ENCODE data around the gene SAP25.
"Not testable (repeated sequence)": the region's sequence is repeated elsewhere in the genome, so short reads cannot be mapped to it uniquely, and the experiment has no call there.

Gene SAP25

DNA sequence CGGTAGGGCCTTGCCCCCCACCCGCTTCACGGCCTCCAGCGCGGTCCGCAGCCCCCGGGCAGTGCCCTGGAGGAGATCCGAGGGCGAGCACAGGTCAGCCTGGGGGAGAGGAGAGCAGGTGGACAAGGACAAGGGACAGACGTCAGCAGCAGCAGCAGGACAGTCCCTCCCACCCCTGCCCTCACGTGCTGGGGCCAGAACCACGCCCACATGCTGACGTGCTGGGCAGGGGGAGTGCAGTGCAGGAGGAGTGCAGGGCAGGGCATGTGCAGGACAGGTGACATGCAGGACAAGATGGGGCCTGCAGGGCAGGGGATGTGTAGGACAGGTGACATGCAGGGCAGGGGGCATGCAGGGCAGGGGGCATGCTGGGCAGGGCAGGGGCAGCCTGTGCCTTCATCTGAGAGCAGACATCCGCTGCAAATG, 1.5 kb upstream of the SAP25 start:
- DNase-seq = no peak

DNA sequence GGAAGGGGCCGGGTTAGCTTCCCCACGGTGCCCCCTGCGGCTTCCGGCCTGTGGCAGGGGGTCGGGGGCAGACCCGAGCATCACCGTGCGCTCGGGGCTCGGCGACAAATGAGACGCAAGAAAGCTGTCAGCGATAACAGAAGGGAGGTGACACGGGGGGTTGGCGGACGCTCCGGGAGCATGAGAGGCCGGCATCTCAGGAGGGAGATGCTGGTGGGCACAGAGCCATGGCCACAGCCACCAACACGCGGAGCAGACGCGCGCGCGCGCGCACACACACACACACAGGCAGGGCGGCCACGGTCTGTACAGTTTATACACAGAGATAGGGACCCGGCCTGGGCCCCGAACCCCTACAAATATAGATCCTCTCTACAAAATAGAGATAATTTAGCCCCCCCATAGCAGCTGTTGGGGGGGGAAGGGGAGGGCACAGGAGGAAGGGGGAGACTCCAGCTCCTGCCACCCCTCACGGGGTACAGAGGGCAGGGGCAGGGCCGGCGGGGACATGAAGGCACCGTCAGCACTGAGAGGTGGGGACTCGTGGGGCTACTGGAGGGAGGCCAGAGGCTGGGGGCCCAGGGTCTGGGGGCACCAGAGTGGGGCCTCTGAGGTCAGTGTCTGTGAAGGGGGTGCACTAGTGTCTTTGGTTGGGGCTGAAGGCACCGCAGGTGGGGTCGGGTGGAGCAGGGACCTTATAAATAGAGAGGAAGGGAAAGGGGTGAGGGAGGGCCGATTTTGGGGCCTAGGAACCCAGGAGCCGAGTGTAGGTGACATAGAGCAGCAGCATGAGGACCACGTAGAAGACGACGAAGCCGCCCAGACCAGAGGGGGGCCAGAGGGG, 884 bp upstream of the SAP25 start:
- no peak for DNase-seq

DNA sequence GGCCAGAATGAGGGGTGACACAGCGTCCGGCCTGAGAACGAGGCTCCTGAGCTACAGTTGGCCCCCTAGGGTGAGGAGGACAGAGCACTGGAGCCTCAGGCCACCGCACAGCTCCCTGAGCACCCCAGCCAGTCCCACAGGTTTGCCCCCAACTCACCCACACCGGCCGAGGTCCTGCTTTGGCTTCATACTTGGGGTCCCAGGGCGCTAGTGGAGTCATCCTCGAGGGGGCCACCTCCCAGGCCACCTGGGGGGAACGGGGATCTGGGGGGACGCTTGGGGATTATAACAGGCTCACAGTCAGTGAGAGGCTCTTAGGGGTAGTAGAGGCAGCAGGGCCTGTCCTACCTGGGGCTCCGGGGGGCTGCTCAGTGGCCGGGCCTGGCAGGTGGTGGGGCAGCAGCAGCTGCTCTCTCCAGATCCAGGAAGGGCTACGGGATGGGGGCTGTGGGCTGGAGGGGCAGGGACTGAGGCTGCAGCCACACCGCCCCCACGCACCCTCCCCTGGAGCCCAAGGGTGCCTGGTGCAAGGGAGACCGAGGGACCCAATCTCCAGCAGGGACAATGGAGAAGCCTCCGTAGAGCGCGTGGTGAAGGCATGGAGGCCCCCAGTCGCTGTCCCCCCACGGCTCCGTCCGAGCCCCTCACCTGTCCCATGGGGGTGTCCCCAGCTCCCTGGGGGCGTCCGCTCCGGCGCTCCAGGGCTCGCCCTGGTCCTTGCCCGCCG, 588 bp downstream of the SAP25 start:
- DNase-seq = no peak

DNA sequence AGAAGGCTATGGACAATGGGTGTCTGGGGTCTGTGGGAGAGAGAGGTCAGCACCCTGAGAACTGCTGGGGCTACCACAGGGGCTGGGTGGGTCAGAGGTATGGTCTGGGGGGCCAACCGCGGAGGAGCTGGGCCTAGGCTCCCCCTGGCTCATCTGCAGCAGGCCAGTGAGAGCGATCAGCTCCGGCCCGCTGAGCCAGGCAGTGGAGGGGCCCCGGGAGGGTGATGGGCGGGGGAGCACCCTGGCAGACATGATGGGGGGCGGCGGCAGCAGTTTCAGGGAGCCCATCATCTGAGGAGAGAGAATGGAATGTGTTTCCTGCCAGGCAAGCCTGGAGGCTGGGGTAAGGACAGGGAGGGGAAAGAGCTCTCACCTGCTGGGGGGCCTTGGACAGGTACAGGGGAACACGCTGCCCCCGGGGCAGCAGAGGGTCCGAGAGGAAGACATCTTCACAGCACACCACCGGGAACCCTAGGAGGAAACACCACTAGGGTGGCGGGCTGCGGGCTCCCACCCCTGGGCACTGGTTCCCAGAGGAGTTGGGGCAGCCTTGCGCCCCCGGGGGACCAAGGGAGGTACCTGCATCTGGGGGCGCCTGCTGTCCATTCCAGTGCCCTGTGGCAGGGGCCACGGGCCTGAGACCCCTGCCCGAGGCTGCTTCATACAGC, 1.3 kb downstream of the SAP25 start:
- DNase-seq = no peak

DNA sequence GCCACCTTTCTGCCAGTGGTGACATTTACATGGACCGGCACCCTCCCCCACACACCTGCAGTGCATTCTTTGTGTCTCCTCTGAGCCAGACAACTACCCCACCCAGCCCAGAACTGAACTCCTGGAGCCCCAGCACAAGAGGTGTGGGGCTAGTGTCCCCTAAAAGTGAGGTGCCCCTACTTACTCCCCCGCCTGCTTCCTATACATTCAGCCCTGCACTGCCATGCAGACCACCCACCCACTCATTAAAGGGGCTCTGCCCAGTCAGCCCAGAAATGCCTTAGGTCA, 1.9 kb downstream of the SAP25 start:
- no peak for DNase-seq

DNA sequence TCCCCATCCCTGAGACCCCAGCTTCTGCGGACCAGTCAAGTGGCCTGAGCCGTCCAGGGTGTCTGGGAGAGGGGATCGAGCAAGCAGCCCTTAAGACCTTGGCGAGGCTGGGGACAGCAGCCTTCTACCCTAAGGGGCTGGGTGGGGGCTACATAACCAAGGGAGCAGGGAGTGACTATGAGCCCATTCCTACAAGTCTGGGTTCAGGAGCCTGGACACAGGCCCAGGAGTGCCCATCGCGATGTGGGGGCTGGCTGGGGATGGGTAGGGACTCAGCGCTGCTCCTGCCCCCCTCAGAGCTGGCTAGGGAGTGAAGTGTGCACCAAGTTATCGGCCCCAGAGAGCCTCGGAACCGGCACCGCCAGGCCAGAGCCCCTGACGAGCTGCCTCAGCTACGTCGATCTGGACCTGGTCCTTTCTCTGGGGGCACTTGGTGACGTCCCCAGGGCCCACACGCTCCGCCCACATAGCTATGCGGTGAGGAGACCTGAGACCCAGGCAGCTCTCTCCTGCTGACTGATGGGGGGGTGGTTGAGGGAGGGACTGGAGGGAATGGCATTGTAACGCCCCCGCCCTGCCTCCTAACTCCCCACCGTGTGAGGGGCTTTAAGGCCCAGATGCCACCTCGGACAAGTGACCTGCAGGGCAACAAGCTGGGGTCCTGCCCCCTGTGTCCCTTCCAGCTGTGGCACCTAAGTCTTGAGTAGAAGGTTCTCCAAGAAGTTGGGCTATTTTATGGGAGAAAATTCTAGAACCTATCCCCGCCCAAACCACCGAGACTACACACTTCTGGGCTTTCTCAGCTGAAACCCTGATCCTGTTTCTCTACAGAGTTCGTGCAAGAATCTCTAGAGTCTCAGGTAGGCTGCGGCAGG, 2.5 kb downstream of the SAP25 start:
- DNase-seq = no peak

DNA sequence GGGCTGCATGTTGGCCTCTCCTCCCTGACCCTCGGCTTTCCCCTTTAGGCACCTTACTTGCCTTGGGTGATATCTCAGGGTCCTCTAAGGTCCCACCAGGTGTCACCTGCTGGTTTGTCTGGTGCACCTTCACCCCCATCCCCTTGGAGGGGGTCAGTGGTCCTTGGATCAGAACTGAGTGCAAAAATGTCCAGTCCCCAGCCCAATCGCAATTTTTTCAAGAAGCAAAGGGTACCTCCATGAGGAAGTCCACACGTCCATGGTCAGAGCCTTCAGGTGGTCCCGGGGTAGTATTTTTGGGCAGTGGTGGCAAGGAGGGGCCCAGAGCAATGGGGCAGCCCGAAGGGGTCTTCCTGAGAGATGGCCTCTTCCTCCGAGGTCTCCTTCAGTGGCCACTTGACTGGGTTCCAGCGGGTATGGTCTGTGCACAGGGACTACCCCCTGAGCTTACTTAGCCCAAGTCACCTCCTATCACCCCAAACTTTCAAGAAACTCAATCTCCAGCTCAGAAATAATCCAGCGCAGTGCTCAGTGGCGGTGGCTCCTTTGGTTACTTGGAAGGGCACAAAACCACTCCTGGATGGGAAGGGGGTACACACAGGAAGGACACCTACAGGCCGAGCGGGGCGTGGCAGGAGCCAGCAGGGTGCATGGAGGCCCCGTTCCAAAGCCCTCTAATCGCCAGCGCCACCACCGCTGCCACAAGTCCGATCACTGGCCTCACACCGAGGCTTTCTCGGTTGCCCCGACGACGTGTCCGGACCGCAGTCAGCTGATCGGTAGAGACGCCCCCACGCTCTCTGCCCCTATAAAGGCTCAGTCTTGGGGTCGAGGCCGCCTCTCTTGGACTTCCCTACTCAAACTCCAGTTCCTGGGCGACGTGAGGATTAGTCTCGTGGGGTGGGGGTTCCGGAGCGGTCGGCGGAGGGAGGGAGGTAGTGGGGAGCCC, 4.5 kb downstream of the SAP25 start:
- DNase-seq = peak; percentile 75

DNA sequence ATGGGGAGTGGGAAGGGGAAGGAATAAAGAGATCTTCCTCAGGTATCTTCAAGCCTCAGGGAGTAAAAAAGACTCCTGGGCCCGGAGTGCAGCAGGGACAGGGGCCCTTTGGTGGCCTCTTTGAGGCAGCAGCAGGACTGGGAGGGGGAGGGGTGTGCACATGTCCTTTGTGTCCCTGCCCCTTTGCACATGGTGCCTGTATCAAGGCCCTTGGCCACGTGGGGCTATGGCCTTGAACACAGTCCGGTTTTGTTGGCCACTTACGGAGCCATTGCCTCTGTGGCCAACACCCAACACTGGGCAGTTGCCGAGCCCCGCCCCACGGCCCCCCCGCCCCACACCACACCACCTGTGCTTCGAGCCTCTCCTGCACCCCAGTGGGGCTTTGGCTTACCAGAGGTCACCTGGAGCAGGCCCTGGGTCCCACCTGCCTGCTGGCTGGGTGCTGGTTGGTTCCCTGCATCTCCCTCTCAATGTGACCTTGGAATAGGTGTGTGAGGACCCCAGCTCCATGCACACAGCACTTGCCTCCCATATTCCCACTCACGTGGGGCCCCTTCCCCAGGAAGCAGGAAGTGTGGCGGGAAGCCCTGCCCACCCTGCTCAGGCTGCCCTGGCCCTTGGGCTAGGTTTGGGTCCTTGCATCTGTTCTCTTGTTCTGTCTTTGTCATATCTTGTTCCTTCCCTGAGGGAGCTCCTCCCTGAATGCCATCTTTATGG, 5.4 kb downstream of the SAP25 start:
- DNase-seq = no peak

DNA sequence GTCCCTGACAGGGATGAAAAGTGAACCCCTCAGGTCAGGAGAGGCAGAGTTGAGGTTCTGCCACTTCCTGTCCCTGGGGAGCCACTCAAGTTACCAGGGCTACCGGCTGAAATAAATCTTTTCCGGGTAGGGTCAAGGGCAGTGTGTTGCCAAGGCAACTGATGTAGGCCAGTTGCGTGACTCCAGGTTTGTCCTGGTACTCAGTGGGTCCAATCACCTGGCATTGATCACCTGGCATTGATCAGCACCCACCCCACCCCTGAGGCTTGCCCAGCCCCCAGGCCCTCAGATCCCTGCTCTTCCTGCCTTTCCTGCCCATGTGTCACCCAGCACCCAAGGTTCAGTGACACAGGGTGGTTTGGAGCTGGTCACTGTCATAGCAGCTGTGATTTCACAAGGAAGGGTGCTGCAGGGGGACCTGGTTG, 5.9 kb downstream of the SAP25 start:
- DNase-seq = peak; percentile 29

DNA sequence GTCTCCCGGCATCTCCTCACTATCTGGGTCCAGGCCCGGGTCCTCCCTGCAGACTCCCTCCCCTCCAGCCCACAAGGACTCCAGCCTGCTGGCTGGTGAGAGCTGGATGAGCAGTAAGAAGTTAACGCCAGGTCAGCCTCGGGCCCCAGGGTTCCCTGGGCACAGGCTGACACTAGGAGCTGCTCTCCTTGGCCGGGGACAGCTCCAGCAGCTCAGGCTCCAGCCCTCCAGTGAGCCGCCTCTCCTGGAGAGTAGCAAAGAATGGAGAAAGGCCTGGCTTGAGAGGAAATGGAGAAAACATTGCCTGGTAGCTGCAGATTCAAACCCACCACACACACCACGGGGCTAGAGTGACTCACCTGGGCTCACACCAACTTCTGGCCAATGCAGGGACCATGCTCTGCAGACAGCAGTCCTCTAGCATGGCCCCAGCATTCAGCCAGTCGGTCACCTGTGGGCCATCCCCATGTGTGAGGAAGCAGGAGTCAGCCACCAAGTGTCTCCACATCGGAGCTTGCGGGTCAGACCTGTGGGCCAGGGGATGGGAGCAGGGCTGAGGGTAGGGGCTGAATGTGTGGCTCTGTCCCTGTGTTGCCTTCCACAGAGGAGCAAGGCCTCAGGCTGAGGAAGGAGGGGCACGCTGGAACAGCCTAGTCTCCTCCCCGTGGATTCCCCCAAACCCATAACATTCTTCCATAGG, 6.5 kb downstream of the SAP25 start:
- DNase-seq = no peak

DNA sequence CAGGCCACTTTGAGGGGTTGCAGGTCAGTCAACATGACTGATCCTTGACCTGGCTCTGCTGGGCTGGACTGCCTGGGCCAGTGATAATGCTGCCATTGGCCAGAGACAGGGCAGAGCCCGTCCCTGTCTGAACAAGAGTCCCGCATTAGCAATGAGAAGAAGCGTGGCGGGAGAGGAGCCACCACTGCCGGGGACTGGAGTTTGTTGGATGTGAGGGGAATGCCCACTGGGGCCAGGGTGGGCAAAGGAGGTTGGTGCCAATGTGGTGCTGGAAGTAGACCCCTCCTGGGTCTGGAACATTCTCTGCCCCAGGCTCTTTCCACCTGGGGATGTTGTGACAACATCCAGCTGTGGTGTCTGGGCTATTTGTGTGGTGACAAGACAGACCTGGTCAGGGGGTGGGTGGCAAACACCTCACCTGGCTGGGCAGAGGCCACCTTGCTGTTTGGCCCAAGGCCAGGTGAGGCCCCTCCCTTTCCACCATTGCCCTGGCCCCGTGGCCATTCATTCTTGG, 7.6 kb downstream of the SAP25 start:
- no peak for DNase-seq

DNA sequence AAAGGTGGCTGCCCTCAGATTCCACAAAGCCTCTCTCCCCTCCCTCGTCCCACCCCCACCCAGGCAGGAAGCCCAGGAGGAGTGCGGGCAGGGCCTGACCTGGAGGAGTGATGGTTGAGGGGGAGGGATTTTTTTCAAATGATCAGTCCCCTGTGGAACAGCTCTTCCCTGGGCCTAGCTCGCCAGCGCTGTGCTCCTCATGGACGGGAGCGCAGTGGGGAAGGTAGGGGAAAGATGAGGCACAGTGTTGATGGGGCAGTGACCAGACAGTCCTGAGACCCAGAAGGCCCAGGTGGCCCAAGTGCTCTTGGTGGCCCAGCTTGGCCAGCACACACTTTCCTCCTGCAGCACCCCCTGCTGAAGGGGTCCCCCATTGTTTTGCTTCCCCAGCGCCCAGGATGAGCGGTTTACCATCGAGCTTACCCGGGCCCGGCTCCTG, 8.5 kb downstream of the SAP25 start:
- DNase-seq = no peak

DNA sequence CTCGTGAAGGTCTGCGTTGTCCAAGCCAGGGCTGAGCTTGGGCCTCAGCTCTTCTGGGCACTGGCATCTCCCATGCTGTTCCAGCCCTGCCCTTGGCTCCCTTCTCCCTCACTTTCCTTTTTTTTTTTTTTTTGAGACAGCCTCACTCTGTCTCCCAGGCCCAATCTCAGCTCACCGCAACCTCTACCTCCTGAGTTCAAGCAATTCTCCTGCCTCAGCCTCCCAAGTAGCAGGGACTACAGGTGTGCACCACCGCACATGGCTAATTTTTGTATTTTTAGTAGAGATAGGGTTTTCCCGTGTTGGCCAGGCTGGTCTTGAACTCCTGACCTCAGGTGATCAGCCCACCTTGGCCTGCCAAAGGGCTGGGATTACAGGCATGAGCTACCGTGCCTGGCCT, 9.3 kb downstream of the SAP25 start:
- not testable (repeated sequence) for DNase-seq

DNA sequence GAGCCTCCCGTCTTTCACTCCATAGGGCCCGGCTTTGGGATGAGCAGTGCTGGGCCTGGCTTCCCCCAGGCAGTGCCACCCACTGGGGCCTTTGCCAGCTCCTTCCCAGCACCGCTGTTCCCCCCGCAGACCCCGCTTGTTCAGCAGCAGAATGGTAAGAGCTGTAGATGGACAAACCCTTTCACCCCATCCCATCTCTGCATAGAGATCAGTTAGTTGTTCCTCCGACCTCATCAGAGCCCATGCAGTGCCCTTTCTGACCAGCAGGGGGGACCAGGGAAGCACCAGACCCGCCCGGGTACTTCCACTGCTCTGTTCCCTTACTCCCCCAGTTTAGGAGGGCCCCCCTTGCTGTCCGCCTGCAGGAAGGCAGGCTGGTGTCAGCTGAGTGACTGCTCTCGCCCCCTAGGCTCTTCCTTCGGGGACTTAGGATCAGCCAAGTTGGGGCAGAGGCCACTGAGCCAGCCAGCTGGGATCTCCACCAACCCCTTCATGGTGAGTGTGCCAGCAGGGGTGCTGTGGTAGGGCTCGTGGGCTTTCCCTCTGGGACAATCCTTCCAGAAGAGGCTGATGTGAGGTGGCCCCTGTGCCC, 9.8 kb downstream of the SAP25 start:
- DNase-seq = peak; percentile 47

DNA sequence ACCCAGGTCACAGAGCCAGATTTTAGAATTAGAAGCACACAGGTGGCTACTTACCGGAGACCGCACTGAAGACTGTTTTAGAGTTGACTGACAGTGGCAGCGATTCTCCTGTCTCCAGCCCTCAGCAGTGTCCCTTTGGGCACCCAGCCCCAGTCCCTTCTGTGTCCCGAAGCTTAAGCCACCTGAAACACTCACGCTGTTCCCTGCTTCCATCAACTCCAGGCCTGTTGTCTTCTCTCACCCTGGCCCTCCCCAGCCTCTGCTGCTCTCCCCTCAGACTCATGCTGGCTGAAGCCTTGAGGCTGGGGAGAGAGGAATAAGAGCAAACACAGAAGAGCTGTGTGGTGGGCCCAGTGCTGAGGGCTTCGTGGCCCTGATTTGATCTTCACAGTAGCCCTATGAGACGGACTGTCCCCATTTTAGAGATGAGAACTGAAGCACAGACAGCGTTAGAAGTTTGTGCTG, 10.6 kb downstream of the SAP25 start:
- DNase-seq = no peak

DNA sequence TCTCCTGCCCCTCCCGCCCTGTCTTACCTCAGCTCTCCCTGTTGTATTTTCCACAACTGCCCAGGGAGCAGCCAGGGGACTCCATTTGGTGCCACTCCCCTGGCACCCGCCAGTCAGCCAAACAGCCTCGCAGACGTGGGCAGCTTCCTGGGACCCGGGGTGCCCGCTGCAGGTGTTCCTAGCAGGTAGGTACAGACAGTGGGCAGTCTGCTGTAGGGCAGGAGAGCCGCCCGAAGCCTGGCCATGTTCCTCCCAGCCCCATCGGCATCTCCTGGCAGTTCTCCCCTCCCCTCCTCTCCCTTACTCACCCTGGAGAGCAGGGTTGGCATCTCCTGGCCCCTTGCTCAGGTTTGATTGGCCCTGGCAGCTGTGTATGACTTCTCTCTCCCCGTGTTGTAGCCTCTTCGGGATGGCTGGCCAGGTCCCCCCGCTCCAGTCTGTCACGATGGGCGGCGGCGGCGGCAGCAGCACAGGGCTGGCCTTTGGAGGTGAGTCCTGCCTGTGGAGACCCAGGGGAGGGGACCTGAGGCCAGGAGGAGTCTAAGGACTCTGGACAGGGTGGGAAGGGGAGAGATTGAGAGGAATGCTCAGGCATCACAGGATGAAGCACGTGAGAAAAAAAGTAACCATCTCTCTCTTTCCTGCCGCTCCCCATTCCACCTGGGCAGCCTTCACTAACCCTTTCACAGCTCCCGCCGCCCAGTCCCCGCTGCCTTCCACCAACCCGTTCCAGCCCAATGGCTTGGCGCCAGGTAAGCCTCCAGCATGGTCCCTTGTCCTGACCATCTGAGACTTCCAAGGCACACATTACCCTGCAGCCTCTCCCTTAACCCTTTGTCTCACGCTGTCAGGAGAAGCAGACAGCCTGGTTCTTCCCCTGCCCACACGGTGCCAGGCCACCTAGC, 11.3 kb downstream of the SAP25 start:
- DNase-seq = no peak

DNA sequence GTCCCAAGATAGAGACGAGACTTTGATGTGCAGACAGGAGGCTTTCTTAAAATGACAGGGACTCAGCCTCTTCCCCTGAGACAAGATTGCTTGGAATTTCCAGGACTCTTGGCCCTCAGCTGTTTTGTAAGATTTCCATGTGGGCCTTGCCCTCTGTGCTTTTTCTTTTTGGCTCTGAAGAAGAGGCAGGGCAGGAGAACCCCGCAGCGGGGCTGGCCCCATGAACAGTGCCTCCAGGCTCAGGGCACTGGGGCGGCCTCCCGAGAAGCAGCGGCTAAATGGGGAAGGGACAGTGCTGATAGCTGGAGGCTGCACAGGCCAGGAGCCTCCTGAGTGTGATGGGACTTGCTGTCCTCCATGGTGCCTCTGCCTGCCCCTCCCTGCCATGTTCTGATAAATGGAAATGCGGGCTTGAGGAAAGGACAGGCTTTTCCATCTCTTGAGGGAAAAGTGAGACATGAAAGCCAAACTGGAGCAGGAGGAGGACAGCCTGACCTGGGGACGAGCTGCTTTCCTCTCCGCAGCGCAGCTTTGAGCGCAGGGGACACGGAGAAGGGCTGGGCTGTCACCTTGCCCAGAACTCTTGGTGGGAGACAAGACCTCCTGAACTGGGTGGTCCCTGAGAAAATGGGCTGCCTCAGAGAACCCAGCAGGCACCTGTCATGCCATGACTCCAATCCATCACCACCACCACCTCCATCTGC, 12.1 kb downstream of the SAP25 start:
- no peak for DNase-seq

DNA sequence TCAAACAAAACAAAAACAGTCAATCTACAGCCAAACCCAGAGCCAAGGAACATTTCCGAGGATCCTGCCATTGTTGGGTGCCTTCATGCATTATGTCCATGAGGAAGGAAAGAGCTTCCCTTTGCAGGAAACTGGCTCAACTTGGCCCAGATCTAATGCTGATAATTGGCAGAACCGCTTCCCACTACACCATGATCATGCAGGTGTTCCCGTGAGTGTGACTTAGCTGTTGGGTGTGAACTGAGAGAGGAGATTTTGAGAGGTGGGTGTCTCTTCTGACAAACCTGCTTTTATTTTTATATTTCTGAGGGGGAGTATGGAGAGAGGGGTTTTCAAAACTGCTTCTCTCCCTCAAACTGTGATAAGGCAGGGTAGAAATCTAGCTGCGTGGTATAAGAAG, 14.6 kb downstream of the SAP25 start:
- DNase-seq = no peak
